Fibroblast of mammary gland (primary cell): ENCODE measurements around the gene TBC1D30.

Experiments
- DNase-seq: peaks from one replicate; pipeline ENCODE4 v3.0.0-alpha.2; 2010; ENCODE audit warnings: low read depth
- H3K4me3 ChIP-seq: 2 replicates; pipeline ENCODE4 v1.5.1; 2011; ENCODE audit warnings: low read depth, mild to moderate bottlenecking, low read length, moderate library complexity; ENCODE audit not compliant: control insufficient read depth
- CTCF ChIP-seq: conservative IDR thresholded peaks from 2 replicates; pipeline ENCODE4 v1.5.1; 2011; ENCODE audit warnings: low read depth, low read length, inconsistent platforms; ENCODE audit not compliant: control insufficient read depth, insufficient read depth

TBC1D30 gene

GRCh38 chr12:64892561-64892960 lies 68.1 kb downstream of the TBC1D30 start:
- TF ChIP-seq CTCF = no peak
- DNase-seq = no peak
- H3K4me3 ChIP-seq = no peak overlapping the region

- no peak overlapping the region for H3K4me3 ChIP-seq
- no peak for TF ChIP-seq CTCF
Measured at GRCh38 chr12:64893961-64894360, 69.5 kb downstream of the TBC1D30 start.

GRCh38 chr12:64894827-64895475 lies 70.5 kb downstream of the TBC1D30 start:
- no peak for TF ChIP-seq CTCF
- DNase-seq = peak; percentile 71
- no peak overlapping the region for H3K4me3 ChIP-seq

More at GRCh38 chr12:64893961-64894360, 69.5 kb downstream of the TBC1D30 start:
- peak; percentile 92 for DNase-seq

- DNase-seq = peak; percentile 77
- no peak overlapping the region for H3K4me3 ChIP-seq
- no peak for TF ChIP-seq CTCF
Measured at GRCh38 chr12:64895526-64895925, 71.1 kb downstream of the TBC1D30 start.

GRCh38 chr12:64900540-64900939 lies 76.1 kb downstream of the TBC1D30 start:
- no peak overlapping the region for H3K4me3 ChIP-seq
- DNase-seq = peak; percentile 96
- TF ChIP-seq CTCF = no peak

GRCh38 chr12:64903479-64904152 lies 79.2 kb downstream of the TBC1D30 start:
- DNase-seq = peak; percentile 78
- no peak overlapping the region for H3K4me3 ChIP-seq
- no peak for TF ChIP-seq CTCF

- no peak overlapping the region for H3K4me3 ChIP-seq
- TF ChIP-seq CTCF = no peak
- no peak for DNase-seq
Measured at GRCh38 chr12:64907097-64907496, 82.7 kb downstream of the TBC1D30 start.
